Endothelial cell (in vitro differentiated cells): Measurements from ENCODE around the gene NLGN2. TPM values are rescaled to one million over a fixed set of nuclear protein-coding genes. Genes with fewer than 3 reads are reported as not detected.

ENCODE experiments used
- DNase-seq: peaks from one replicate; pipeline ENCODE4 v3.0.0; 2021; ENCODE audit warnings: low spot score
- H3K27ac Mint-ChIP-seq: one replicate; pipeline ENCODE4 v1.8.0; 2021; ENCODE audit warnings: mixed read lengths, inconsistent platforms; ENCODE audit not compliant: unreplicated experiment
- H3K27me3 Mint-ChIP-seq: one replicate; pipeline ENCODE4 v1.8.0; 2021; ENCODE audit warnings: mild to moderate bottlenecking, moderate library complexity, mixed read lengths, inconsistent platforms; ENCODE audit not compliant: unreplicated experiment
- H3K36me3 Mint-ChIP-seq: one replicate; pipeline ENCODE4 v1.8.0; 2021; ENCODE audit warnings: mild to moderate bottlenecking, low read depth, mixed read lengths, inconsistent platforms; ENCODE audit not compliant: unreplicated experiment
- H3K4me1 Mint-ChIP-seq: one replicate; pipeline ENCODE4 v1.8.0; 2021; ENCODE audit warnings: mild to moderate bottlenecking, mixed read lengths, inconsistent platforms; ENCODE audit not compliant: unreplicated experiment
- H3K4me3 Mint-ChIP-seq: one replicate; pipeline ENCODE4 v1.8.0; 2021; ENCODE audit warnings: mild to moderate bottlenecking, mixed read lengths, inconsistent platforms; ENCODE audit not compliant: unreplicated experiment
- H3K9me3 Mint-ChIP-seq: one replicate; pipeline ENCODE4 v1.8.0; 2021; ENCODE audit warnings: mixed read lengths, inconsistent platforms; ENCODE audit not compliant: unreplicated experiment
- total RNA-seq: library from RNA; stranded (reverse); fragmentation: NEBNext Ultra II Directional; extraction: Animal tissue kit (Norgen Biotek cat#: 25700); gene quantifications from one replicate; pipeline ENCODE4 v1.2.1, GENCODE V29; 2021; ENCODE audit not compliant: unreplicated experiment
- TF ChIP-seq, protein P1 (sequence below): fragments of 200-600 bp; sonication (generic); IDR thresholded peaks from one replicate; pipeline ENCODE4 v1.5.0; 2021; ENCODE audit warnings: antibody characterized with exemption; ENCODE audit not compliant: unreplicated experiment

The NLGN2 gene
- total RNA-seq, 1 donor from 2014 or later: 54.8 TPM

DNA sequence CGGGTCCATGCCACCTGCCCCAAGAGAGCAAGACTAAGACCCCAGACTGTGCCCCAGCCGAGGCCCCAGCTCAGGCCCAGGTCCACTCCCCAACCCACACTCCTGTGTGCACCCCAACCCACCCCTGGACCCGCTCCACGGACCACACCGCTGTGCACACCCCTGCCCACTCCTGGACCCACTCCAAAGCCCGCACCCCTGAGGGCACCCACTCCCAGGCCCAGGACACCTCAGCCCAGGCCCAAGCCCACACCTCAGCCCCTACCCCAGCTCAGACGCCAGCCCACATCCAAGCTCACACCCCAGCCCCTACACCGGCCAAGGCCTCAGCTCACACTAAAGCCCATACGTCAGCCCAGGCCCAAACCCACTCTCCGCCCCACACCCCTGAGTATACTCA lies 22.1 kb downstream of the NLGN2 start:
- H3K4me3 Mint-ChIP-seq: no peak overlapping the region
- peaks cover 7% of the 10 kb centered on the region for H3K27me3 Mint-ChIP-seq
- no peaks in the 10 kb centered on the region for H3K4me1 Mint-ChIP-seq
- no peaks in the 10 kb centered on the region for H3K36me3 Mint-ChIP-seq
- H3K27ac Mint-ChIP-seq: no peak overlapping the region
- no peaks in the 10 kb centered on the region for H3K9me3 Mint-ChIP-seq
- DNase-seq: no peak
- TF ChIP-seq, protein P1, sequence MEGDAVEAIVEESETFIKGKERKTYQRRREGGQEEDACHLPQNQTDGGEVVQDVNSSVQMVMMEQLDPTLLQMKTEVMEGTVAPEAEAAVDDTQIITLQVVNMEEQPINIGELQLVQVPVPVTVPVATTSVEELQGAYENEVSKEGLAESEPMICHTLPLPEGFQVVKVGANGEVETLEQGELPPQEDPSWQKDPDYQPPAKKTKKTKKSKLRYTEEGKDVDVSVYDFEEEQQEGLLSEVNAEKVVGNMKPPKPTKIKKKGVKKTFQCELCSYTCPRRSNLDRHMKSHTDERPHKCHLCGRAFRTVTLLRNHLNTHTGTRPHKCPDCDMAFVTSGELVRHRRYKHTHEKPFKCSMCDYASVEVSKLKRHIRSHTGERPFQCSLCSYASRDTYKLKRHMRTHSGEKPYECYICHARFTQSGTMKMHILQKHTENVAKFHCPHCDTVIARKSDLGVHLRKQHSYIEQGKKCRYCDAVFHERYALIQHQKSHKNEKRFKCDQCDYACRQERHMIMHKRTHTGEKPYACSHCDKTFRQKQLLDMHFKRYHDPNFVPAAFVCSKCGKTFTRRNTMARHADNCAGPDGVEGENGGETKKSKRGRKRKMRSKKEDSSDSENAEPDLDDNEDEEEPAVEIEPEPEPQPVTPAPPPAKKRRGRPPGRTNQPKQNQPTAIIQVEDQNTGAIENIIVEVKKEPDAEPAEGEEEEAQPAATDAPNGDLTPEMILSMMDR: no peak

DNA sequence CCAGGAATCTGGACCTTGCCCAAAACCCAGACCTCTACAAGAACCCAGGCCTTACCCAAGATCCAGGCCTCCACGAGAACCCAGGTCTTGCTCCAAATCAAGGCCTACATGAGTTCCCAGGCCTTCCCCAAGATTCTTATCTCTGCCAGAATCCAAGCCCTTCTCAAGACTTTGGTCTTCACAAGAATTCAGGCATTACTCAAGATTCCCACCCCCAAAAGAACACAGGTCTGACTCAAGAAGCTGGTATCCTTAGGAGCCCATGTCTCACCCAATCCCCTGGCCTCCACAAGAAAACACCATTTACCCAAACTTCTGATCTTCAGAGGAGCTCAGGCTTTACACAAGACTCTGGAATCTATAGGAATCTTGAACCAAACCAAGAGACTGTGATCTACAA lies 23.6 kb downstream of the NLGN2 start:
- H3K9me3 Mint-ChIP-seq: no peaks in the 10 kb centered on the region
- TF ChIP-seq, protein P1: no peak
- DNase-seq: no peak

DNA sequence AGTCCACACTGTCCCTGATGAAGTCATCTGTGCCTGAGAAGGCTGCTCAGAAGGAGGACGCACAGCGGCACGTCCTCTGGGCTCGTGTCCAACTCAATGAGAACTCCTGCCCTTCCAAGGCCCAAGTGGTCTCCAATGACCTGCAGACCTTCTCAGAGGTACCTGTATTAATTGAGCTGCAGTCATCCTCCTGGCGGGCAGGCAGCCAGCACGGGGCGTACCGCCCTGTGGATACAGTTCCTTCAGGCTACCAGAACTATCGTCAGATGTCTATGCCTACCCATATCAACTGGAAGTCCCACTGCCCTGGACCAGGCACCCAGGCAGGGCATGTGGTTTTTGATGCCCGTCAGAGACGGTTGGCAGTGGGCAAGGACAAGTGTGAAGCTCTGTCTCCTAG lies 24.7 kb downstream of the NLGN2 start:
- Mint-ChIP-seq H3K36me3 (no peaks in the 10 kb centered on the region), H3K9me3 (no peaks in the 10 kb centered on the region), H3K4me1 (peaks cover 8% of the 10 kb centered on the region), H3K27me3 (peaks cover 6% of the 10 kb centered on the region), H3K4me3 (no peak overlapping the region), H3K27ac (no peak overlapping the region)
- no peak for DNase-seq
- TF ChIP-seq, protein P1: no peak

More for the DNA sequence above, 23.6 kb downstream of the NLGN2 start:
- Mint-ChIP-seq H3K4me3 (no peak overlapping the region), H3K36me3 (no peaks in the 10 kb centered on the region), H3K4me1 (peaks cover 8% of the 10 kb centered on the region), H3K27me3 (peaks cover 5% of the 10 kb centered on the region), H3K27ac (peak overlapping the region; percentile 45)

DNA sequence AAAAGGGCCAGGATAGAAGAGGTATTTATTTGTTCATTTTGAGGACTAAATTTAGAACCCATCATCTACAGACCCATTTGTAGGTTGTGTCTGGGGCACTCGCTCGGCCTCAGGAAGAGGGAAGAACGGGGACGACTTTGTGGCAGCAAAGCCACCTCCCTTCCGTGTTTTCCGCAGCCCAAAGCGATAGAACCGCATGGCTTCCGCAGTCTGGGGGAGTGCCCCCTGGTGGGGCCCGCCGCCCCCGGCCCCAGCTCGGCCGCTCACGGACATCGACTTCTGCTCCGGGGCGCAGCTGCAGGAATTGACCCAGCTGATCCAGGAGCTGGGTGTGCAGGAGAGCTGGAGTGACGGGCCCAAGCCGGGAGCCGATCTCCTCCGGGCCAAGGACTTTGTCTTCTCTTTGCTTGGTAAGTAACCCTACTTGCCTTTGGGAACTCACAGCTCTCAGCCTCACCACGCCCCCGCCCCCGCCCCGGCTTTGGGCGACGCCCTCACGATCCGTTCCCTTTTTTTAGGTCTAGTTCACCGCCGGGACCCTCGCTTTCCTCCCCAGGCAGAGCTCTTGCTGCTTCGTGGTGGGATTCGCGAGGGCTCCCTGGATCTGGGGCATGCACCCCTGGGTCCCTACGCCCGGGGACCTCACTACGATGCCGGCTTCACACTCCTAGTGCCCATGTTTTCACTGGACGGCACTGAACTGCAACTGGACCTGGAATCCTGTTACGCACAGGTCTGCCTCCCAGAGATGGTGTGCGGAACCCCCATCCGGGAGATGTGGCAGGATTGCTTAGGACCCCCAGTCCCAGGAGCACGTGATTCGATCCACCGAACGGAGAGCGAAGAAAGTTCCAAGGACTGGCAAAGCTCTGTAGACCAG lies 28.3 kb downstream of the NLGN2 start:
- Mint-ChIP-seq H3K27ac (peak overlapping the region; percentile 31), H3K36me3 (no peaks in the 10 kb centered on the region), H3K4me1 (peaks cover 23% of the 10 kb centered on the region), H3K4me3 (peak overlapping the region; percentile 90), H3K9me3 (no peaks in the 10 kb centered on the region), H3K27me3 (peaks cover 20% of the 10 kb centered on the region)
- TF ChIP-seq, protein P1: peak; percentile 28
- DNase-seq: peak; percentile 60
